8988T (cell line): Measurements from ENCODE around the gene MCC.

Experiments
- DNase-seq: peaks from one replicate; pipeline ENCODE4 v3.0.0; 2011

Gene MCC

DNA sequence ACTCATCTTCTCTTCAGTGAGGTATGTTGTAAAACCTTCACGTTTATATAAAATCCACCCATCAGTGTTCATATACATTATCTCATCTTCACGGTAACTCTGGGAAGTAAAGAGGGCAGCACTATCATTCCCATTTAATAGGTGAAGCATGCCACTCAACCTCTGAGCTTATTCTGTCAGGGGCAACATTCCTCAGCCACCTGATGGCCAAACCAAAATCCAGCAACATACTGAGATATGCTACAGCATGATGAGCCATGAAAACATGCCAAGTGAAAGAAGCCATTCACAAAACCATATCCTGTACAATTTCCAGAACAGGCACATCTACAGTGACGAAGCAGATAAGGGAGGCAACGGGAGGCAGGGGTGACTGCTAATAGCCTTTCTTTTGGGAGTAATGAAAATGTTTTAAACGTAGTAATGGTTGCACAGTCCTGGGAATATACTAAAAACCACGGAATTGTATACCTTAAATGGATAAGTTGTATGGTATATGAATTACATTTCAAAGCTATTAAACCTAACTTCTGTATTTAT lies 220.8 kb downstream of the MCC start:
- DNase-seq: no peak

DNA sequence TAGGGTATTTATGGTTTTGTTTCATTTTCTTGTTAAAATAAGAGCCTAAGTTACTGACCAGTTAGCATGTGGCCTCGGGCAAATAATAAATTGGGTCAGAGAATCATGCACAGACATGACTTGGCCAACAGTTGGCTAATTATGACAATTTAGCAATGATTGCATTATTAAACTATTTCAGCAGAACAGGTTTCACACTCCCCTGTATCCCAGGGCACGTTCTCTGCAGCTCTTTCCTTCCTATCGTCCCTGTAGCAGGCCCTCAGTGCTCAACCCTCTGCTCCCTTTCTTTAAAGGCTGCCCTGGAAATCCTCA lies 221.4 kb downstream of the MCC start:
- no peak for DNase-seq

DNA sequence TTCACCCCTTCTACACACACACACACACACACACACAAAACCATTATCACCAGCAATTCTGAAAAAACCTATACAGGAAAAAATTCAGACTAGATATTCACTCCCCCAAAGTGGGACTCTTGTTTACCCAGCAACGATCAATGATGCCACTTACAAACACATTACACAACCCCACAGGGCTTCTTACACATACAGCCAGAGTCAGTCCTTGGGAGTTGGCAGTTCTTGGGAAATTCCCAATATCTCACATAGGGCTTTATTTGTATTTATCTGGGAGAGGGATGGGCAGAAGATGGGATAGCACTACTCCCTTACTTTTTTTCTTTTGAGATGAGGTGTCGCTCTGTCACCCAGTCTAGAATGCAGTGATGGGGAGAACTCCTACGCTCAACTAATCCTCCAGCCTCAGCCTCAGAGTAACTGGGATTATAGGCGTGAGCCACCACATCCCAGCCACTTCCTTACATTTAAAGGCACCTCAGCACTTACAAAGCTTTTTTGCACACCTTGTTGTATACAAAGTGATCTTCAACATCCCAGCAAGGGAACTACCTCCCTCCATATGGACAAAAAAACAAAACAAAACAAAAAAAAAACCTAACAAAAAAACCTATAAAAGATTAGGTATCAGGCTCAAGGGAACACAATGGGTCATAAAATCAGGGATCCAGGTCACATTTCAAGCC lies 221.9 kb downstream of the MCC start:
- DNase-seq: no peak

DNA sequence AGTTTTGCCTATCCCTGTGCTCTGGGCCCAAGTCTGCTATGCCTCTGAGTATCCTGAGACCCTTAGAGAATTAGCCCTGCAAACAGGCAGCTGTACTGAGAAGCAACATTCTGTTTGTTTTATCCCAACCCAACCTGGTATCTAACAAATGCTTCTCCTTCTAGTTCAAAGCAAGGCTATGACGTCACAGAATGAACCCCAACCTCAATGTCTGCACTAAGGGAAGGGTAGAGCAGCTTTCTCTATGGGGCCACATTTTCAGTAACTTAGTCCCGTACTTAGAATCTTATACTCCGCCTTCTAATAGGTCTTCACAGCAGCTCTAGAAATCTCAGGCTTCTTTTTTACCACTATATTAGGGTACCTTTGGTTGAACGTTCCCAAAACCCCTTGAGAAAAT lies 223.1 kb downstream of the MCC start:
- DNase-seq: no peak

GRCh38 chr5:113264046-113264445 lies 224.2 kb downstream of the MCC start:
- DNase-seq: no peak

GRCh38 chr5:113263545-113263944 lies 224.7 kb downstream of the MCC start:
- no peak for DNase-seq

DNA sequence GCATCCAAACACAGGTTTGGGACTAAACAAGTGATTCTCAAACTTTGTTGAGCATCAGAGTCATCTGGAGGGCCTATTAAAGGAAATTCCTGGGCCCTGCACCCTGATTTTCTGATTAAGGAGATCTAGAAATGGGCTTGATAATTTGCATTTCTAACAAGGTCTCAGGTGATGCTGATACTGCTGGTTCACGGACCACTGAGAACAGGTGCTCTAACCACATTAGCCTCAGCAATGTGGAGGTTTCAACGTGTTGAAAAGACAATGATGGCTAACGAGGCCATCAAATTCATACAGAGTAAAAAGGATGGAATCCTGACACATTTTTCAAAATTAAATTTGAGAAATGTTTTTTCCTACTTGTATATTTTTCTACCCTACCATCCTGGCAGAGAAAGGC lies 225.6 kb downstream of the MCC start:
- DNase-seq: no peak

DNA sequence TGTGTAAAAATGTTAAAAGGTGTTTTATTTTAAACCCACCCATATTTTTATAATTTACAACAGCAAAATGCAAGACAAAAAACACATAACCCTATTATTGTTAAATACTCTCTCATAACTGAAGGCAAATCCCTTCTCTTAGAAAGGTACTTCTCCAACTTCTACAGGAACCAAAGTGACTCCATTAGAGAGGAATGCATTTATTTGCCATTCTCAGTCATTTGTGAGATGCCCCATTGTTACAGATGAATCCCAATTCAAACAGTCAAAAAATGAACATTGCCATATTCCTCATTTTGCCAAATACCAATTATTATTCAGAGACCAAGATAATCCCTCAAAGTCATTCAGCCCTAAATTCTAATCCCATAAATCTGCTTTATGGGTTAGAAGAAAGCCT lies 229.2 kb downstream of the MCC start:
- DNase-seq: no peak

GRCh38 chr5:113257545-113257944 lies 230.7 kb downstream of the MCC start:
- no peak for DNase-seq

DNA sequence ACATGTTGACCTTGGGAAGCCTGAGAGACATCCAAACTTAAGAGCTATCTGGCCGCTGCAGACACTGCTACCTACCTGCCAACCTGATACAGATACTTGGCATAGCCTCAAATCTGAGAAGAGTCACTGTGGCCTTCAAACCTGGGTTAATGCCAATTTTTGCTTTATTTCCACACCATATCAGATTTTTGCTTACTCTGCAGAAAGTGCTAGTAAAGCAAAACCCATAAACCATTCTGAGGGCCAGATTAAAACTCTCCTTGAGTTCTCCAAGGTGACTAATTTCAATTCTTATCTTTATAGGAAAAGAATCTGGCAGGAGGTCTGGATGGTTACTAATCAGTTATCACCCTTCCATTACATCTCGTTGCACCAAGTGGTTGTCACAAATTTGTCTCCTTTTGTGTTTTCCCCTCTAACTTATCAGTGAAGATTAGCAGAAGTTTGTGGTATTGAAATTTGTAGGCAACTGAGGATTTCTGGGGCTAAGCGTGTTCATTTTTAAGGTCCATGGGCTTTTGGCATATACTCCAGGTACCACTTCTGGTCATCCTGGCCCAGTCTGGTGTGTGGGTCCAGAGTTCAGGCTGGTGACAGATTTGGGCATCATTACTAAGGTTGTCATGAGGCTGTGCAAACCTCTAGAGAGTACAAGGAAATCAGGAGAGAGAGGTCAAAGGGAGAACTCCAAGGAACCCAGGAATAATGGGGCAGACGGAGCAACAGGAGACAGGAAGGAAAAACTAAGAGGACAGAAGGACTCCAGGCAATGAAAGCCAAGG lies 231.4 kb downstream of the MCC start:
- no peak for DNase-seq

- no peak for DNase-seq
Observed at GRCh38 chr5:113255579-113256386, 232.5 kb downstream of the MCC start.

DNA sequence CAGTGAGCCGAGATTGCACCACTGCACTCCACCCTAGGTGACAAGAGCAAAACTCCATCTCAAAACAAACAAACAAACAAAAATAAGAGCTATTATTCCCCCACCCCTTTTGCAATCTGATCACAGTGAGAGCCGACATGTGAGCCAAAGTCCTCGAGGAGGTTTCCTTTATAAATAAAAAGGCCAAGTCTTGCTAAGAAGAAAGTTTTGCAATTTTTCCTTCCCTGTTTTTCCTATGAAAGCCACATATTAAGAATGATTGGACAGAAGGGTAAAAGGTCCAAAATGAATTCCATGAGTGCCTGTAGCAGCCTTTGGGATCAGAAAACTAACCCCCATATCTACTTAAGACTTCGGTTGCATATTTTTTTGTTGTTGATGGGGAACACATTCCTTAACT lies 233.1 kb downstream of the MCC start:
- no peak for DNase-seq

- no peak for DNase-seq
Observed at GRCh38 chr5:113253037-113253436, 235.2 kb downstream of the MCC start.

DNA sequence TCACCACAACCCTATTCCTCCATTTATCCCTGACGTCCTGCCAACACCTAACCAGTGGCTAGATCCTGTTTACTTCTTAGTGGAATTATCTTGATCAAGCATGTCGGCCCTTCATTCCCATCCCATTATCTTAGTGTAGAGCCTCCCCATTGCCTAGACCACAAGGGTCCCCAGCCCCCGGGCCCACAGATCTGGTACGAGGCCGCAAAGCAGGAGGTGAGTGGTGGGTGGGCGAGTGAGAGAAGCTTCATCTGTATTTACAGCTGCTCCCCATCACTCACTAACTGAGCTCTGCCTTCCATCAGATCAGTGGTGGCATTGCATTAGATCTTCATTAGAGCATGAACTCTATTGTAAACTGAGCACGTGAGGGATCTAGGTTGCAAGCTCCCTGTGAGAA lies 236.2 kb downstream of the MCC start:
- no peak for DNase-seq

DNA sequence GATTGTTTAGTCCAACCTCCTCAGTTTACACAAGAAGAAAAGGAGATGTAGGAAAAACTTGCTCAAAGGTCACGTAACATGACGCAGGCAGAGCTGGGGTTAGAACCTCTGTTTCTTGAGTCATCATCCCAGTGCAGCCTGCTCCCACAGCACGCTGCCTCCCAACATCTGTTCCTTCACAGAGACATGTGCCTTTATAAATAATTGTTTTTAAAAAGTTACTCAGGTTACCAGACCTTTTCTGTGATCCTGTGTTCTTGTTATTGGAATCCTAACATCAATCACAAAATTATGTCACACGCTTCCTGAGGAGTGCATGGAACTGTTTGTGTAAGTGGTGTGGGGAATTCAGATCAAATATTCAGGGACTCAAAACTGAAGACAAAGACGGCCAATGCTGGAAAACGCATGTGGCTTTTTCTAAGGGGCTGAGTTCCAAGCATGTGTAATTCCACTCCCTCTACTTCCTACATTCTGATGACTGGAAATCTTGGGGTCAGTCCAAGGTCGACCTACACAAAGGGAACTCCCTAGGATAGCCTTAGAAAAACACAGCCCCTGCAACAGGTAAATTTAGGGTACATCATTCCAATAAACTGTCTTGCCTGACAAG lies 237.8 kb downstream of the MCC start:
- DNase-seq: no peak

DNA sequence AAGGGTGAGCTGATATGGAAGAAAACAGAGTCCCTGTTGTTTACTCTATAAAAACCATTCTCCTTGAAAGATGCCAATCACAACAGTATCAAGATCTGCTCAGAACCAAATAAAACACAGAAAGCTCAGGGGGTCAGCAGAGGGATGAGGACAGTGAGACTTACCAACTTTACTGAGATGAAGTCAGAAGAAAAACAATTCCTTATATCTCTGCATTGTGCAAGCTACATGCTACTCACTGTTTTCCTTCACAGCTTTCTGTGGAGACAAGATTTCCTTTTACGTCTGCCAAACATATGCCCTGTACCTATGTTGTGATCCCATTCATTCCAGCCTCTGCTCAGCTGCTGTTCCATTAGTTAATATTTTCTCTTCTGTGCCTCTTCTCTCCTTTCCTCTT lies 239.0 kb downstream of the MCC start:
- DNase-seq: no peak

- no peak for DNase-seq
Observed at GRCh38 chr5:113246361-113246870, 241.8 kb downstream of the MCC start.

DNA sequence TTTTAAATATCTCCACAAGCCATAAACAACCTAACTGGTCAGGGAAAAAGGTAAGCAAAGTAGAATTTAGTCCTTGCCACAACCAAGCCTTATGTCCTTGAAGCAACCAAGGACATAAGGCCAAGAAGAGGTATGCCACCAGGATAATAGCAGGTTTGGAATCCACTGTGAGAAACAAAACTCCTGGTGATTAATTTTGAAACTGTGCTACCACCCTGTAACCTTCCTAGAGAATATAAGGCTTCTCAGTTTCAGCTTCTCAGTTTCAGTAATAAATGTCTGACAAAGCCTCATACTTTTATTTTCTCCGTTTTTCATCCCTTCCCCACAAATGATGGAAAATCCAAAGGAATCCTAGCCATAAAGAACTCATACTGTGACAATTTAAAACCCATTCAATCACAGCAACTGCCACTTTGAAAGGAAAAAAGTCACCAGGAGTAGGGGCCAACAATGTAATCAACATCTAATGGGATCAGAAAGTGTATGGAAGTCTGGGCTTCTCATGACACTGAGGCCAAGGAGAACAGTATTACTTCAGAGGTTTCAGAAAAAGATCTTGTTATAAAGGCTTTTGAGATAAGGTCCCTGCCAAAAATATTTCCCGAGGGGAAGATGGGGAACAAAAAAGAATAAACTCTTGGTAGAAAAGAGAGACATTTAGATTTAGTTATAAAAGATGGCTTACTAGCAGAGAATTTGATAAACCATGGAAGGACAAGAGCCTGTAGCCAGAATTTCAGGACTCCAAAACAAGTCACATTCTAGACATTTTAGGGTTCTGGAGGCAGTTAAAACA lies 242.6 kb downstream of the MCC start:
- no peak for DNase-seq

GRCh38 chr5:113244966-113245365 lies 243.3 kb downstream of the MCC start:
- no peak for DNase-seq

DNA sequence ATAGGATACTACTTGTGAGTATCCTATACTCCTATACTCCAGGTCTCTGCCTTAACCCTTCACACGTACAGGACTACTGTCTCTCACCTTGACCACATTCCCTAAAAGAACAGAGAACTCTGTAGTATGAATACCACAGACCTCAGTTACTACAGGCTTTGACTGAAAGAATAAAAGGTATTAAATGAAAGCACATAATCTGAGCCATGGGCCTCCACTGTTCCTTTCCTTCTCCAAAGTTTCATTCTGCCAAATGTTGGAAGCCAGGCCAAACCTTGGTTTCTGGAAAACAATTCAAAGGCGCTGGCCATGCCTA lies 244.9 kb downstream of the MCC start:
- no peak for DNase-seq

GRCh38 chr5:113242481-113243348 lies 245.5 kb downstream of the MCC start:
- DNase-seq: no peak
